ENCODE measurements around the gene SIK3.

Gene SIK3

GRCh38 chr11:116955949-116956348 is 142.3 kb downstream of the SIK3 start:
- no peak for DNase-seq

- DNase-seq, result no peak
These were observed 142.7 kb downstream of the SIK3 start for GRCh38 chr11:116955548-116955947.

- no peak for DNase-seq
These were observed 144.5 kb downstream of the SIK3 start for GRCh38 chr11:116953530-116954285.

GRCh38 chr11:116951762-116952161 is 146.5 kb downstream of the SIK3 start:
- no peak for DNase-seq

GRCh38 chr11:116950210-116950609 is 148.0 kb downstream of the SIK3 start:
- DNase-seq, result no peak

GRCh38 chr11:116948391-116948790 is 149.8 kb downstream of the SIK3 start:
- no peak for DNase-seq

GRCh38 chr11:116946414-116946813 is 151.8 kb downstream of the SIK3 start:
- no peak for DNase-seq

- DNase-seq, result no peak
These were observed 158.7 kb downstream of the SIK3 start for GRCh38 chr11:116939499-116939898.

- no peak for DNase-seq
These were observed 159.7 kb downstream of the SIK3 start for GRCh38 chr11:116938471-116939070.

- DNase-seq, result no peak
These were observed 161.3 kb downstream of the SIK3 start for GRCh38 chr11:116936754-116937446.

- no peak for DNase-seq
These were observed 162.7 kb downstream of the SIK3 start for GRCh38 chr11:116935514-116935913.

GRCh38 chr11:116935089-116935488 is 163.1 kb downstream of the SIK3 start:
- DNase-seq, result no peak

- no peak for DNase-seq
These were observed 164.3 kb downstream of the SIK3 start for GRCh38 chr11:116933961-116934360.

- no peak for DNase-seq
These were observed 166.0 kb downstream of the SIK3 start for GRCh38 chr11:116932181-116932580.

GRCh38 chr11:116931206-116931953 is 166.8 kb downstream of the SIK3 start:
- no peak for DNase-seq

GRCh38 chr11:116930586-116930985 is 167.6 kb downstream of the SIK3 start:
- no peak for DNase-seq

GRCh38 chr11:116930177-116930576 is 168.1 kb downstream of the SIK3 start:
- DNase-seq, result no peak

GRCh38 chr11:116929414-116930090 is 168.7 kb downstream of the SIK3 start:
- no peak for DNase-seq

- DNase-seq, result no peak
These were observed 169.4 kb downstream of the SIK3 start for GRCh38 chr11:116928845-116929244.

- no peak for DNase-seq
These were observed 170.0 kb downstream of the SIK3 start for GRCh38 chr11:116928102-116928777.

GRCh38 chr11:116927163-116927974 is 170.9 kb downstream of the SIK3 start:
- DNase-seq, result no peak

Measured in NCI-H187 (cell line).